ENCODE results near the gene LASP1.
A peak's percentile ranks its signal among the peaks of the same experiment; 100 is the strongest.
"Not testable (repeated sequence)": the region's sequence is repeated elsewhere in the genome, so short reads cannot be mapped to it uniquely, and the experiment has no call there.

LASP1 gene

GRCh38 chr17:38922538-38923297 lies 52.9 kb downstream of the LASP1 start:
- TF ChIP-seq, protein P1, sequence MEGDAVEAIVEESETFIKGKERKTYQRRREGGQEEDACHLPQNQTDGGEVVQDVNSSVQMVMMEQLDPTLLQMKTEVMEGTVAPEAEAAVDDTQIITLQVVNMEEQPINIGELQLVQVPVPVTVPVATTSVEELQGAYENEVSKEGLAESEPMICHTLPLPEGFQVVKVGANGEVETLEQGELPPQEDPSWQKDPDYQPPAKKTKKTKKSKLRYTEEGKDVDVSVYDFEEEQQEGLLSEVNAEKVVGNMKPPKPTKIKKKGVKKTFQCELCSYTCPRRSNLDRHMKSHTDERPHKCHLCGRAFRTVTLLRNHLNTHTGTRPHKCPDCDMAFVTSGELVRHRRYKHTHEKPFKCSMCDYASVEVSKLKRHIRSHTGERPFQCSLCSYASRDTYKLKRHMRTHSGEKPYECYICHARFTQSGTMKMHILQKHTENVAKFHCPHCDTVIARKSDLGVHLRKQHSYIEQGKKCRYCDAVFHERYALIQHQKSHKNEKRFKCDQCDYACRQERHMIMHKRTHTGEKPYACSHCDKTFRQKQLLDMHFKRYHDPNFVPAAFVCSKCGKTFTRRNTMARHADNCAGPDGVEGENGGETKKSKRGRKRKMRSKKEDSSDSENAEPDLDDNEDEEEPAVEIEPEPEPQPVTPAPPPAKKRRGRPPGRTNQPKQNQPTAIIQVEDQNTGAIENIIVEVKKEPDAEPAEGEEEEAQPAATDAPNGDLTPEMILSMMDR (IDR thresholded peaks at IDR 0.05; ENCODE audit: insufficient read depth, low read depth, low read length, missing control alignments), result no peak
- H3K4me3 ChIP-seq (ENCODE audit: low read depth, low read length), result no peak overlapping the region
- DNase-seq (ENCODE audit: low read depth), result no peak

- TF ChIP-seq, protein P1 (IDR thresholded peaks at IDR 0.05; ENCODE audit: insufficient read depth, low read depth, low read length, missing control alignments), result no peak
- DNase-seq (ENCODE audit: low read depth), result no peak
Measured at GRCh38 chr17:38925263-38925995, 55.6 kb downstream of the LASP1 start, which contains the start of gene LASP1NB. TSS of gene LASP1NB (plus strand) at chr17:38925614.

GRCh38 chr17:38926293-38927070 lies 56.6 kb downstream of the LASP1 start:
- TF ChIP-seq, protein P1 (IDR thresholded peaks at IDR 0.05; ENCODE audit: insufficient read depth, low read depth, low read length, missing control alignments), result no peak
- H3K4me3 ChIP-seq (ENCODE audit: low read depth, low read length), result no peak overlapping the region
- peak; percentile 59 for DNase-seq (ENCODE audit: low read depth)

More at GRCh38 chr17:38925263-38925995, 55.6 kb downstream of the LASP1 start, which contains the start of gene LASP1NB:
- no peak within 1 kb of the TSS for H3K4me3 ChIP-seq (ENCODE audit: low read depth, low read length)

DNA sequence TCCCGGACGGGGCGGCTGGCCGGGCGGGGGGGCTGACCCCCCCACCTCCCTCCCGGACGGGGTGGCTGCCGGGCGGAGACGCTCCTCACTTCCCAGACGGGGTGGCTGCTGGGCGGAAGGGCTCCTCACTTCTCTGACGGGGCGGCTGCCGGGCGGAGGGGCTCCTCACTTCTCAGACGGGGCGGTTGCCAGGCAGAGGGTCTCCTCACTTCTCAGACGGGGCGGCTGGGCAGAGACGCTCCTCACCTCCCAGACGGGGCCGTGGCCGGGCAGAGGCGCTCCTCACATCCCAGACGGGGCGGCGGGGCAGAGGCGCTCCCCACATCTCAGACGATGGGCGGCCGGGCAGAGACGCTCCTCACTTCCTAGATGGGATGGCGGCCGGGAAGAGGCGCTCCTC lies 60.9 kb downstream of the LASP1 start:
- not testable (repeated sequence) for DNase-seq (ENCODE audit: low read depth)

DNA sequence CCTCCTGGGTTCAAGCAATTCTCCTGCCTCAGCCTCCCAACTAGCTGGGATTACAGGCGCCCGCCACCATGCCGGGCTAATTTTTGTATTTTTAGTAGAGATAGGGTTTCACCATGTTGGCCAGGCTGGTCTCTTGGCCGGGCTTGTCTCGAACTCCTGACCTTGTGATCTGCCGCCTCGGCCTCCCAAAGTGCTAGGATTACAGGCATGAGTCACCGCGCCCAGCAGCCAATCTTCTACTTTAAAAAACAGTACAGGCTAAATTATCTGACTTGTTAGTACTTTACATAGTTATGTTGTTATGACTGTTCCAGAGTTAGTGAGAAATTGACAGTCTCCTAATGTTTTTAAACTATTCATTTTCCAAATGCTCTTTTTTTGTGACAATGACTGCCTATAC lies 64.1 kb downstream of the LASP1 start:
- H3K4me3 ChIP-seq (ENCODE audit: low read depth, low read length); DNase-seq (ENCODE audit: low read depth): not testable (repeated sequence)

More for the DNA sequence above, 60.9 kb downstream of the LASP1 start:
- not testable (repeated sequence) for H3K4me3 ChIP-seq (ENCODE audit: low read depth, low read length)

DNA sequence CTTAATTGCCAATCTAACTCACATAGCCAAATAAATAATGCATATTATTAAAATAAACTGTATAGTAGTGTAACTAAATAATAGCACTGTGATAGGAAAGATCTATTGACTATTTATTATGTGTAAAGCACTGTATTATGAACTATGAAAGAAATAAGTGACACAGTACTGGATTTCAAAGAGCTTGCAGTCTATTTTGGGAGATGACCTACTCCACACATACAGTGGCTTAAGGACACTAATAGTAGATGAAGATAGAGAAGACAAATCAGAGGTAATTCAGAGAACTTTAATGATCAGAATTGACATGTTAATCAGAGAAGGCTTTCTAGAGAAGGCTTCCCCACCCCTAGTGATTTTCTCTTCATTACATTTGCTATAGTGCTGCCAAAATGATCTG lies 70.1 kb downstream of the LASP1 start:
- TF ChIP-seq, protein P1 (IDR thresholded peaks at IDR 0.05; ENCODE audit: insufficient read depth, low read depth, low read length, missing control alignments), result no peak
- H3K4me3 ChIP-seq (ENCODE audit: low read depth, low read length), result no peak overlapping the region
- no peak for DNase-seq (ENCODE audit: low read depth)

DNA sequence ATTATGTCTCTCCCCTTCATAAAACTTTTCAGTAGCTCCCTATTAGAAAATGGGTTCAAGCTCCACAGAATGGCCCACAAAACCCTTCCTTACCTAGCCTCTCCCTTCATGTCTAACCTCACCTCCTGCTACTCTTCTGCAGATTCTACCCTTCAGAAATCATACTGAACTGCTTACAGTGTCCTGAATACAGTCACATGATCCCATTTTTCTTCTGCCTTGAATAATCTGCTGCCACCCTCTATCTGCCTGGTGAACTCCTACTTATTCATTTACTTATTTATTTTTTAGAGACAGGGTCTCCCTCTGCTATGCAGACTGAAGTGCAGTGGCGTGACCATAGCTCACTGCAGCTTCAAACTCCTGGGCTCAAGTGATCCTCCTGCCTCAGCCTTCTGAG lies 70.5 kb downstream of the LASP1 start:
- H3K4me3 ChIP-seq (ENCODE audit: low read depth, low read length), result no peak overlapping the region
- DNase-seq (ENCODE audit: low read depth), result no peak
- TF ChIP-seq, protein P1 (IDR thresholded peaks at IDR 0.05; ENCODE audit: insufficient read depth, low read depth, low read length, missing control alignments), result no peak
